Coronary artery (tissue), 2 donors: Measurements from ENCODE around the gene KDM3B.
A peak's percentile ranks its signal among the peaks of the same experiment; 100 is the strongest.
"Not testable (repeated sequence)": the region's sequence is repeated elsewhere in the genome, so short reads cannot be mapped to it uniquely, and the experiment has no call there.

Experiments used
- DNase-seq: peaks from one replicate; pipeline ENCODE4 v3.0.0-alpha.2; 2017; ENCODE audit warnings: low spot score
- H3K27ac ChIP-seq, 2 donors: fragments of 200-600 bp; sonication (generic); one replicate each; pipeline ENCODE4 v1.5.1; 2016 to 2019
- H3K4me3 ChIP-seq: fragments of 200-600 bp; sonication (generic); 2 replicates; pipeline ENCODE4 v1.5.1; 2016; ENCODE audit warnings: mild to moderate bottlenecking, moderate library complexity
- CTCF ChIP-seq: fragments of 200-600 bp; sonication (generic); IDR thresholded peaks from one replicate; pipeline ENCODE4 v1.5.1; 2019; ENCODE audit warnings: antibody characterized with exemption

The KDM3B gene

GRCh38 chr5:138468966-138469539 is 116.6 kb downstream of the KDM3B start:
- Histone ChIP-seq H3K27ac (no peak overlapping the region), H3K4me3 (no peak overlapping the region)
- no peak for TF ChIP-seq CTCF
- no peak for DNase-seq

- DNase-seq: no peak
- TF ChIP-seq CTCF: no peak
- no peak overlapping the region for H3K4me3 ChIP-seq
- peak overlapping the region in 1 of 2 donors; percentile 19 for H3K27ac ChIP-seq
Measured at GRCh38 chr5:138469540-138470321, 117.2 kb downstream of the KDM3B start.

- Histone ChIP-seq H3K4me3 (no peak overlapping the region), H3K27ac (peak overlapping the region in 1 of 2 donors; percentile 28)
- no peak for DNase-seq
- TF ChIP-seq CTCF: no peak
Measured at GRCh38 chr5:138470322-138471051, 118.0 kb downstream of the KDM3B start.

- H3K4me3 ChIP-seq: no peak overlapping the region
- no peak for DNase-seq
- no peak for TF ChIP-seq CTCF
- no peak overlapping the region for H3K27ac ChIP-seq
Measured at GRCh38 chr5:138471052-138471361, 118.5 kb downstream of the KDM3B start.

- no peak for DNase-seq
- TF ChIP-seq CTCF: no peak
- no peak overlapping the region for H3K4me3 ChIP-seq
- H3K27ac ChIP-seq: no peak overlapping the region
Measured at GRCh38 chr5:138472353-138472752, 119.9 kb downstream of the KDM3B start.

- H3K4me3 ChIP-seq, H3K27ac ChIP-seq, DNase-seq: not testable (repeated sequence)
Measured at GRCh38 chr5:138473151-138473550, 120.7 kb downstream of the KDM3B start.

- no peak for DNase-seq
- H3K4me3 ChIP-seq: no peak overlapping the region
- no peak for TF ChIP-seq CTCF
- H3K27ac ChIP-seq: no peak overlapping the region
Measured at GRCh38 chr5:138476918-138477317, 124.4 kb downstream of the KDM3B start.
